H1 (cell line): Measurements from ENCODE around the gene SMTNL2. TPM values are rescaled to one million over a fixed set of nuclear protein-coding genes. Genes with fewer than 3 reads are reported as not detected.

ENCODE experiments used
- BCL11A ChIP-seq, 2 experiments: IDR thresholded peaks; one replicate each; pipeline ENCODE4 v1.6.1; 2011; ENCODE audit warnings: low read depth in 2 of 2, low read length in 2 of 2, mild to moderate bottlenecking in 2 of 2
- CBX5 ChIP-seq: fragments of 300-800, 300-1000 bp; sonication (generic); IDR thresholded peaks from 2 replicates; pipeline ENCODE4 v1.7.1; 2016; ENCODE audit warnings: antibody characterized with exemption, low read length, low read depth
- CHD1 ChIP-seq: IDR thresholded peaks from 2 replicates; pipeline ENCODE4 v1.6.1; 2012; ENCODE audit warnings: low read depth, low read length, improper control_type of control experiment
- CHD7 ChIP-seq: fragments of 300-600 bp; sonication (generic); IDR thresholded peaks from 2 replicates; pipeline ENCODE4 v1.7.1; 2012; ENCODE audit warnings: low read length, moderate library complexity, mild to moderate bottlenecking, inconsistent platforms; ENCODE audit not compliant: insufficient replicate concordance
- RNF2 ChIP-seq: fragments of 200-900, 300-1000 bp; sonication (generic); IDR thresholded peaks from 2 replicates; pipeline ENCODE4 v1.7.1; 2016; ENCODE audit warnings: borderline replicate concordance, low read depth, mild to moderate bottlenecking, antibody characterized with exemption, low read length; ENCODE audit not compliant: poor library complexity, severe bottlenecking; ENCODE audit errors: missing control alignments
- TAF7 ChIP-seq: optimal IDR thresholded peaks from 2 replicates; pipeline ENCODE3; 2011; ENCODE audit warnings: low read depth, mild to moderate bottlenecking, inconsistent platforms, low read length, moderate library complexity, borderline replicate concordance
- TCF12 ChIP-seq: IDR thresholded peaks from 2 replicates; pipeline ENCODE4 v1.6.1; 2011; ENCODE audit warnings: low read depth, mild to moderate bottlenecking, low read length
- TEAD4 ChIP-seq: IDR thresholded peaks from 2 replicates; pipeline ENCODE4 v1.6.1; 2012; ENCODE audit warnings: low read depth, low read length, inconsistent platforms, mixed read lengths
- polyA plus RNA-seq, 7 experiments: library from polyadenylated mRNA; depleted of rRNA in 3 of 7; stranded (reverse) in 5 of 7; unstranded in 2 of 7; fragments of >200 nt in 5 of 7; fragments of 200-250 nt in 2 of 7; gene quantifications; 1 replicate in 5 of 7; 2 replicates in 1 of 7; 4 replicates in 1 of 7; pipeline versions ENCODE4 v1.2.1 to v1.2.3, GENCODE V29; 2011 to 2013; ENCODE audit warnings: missing spikeins in 2 of 7, mixed read lengths in 2 of 7
- total RNA-seq: library from RNA; stranded (reverse); fragmentation: NEBNext Ultra II Directional; extraction: Animal tissue kit (Norgen Biotek cat#: 25700); gene quantifications from 2 replicates; pipeline ENCODE4 v1.2.1, GENCODE V29; 2021
- TF ChIP-seq, protein P1 (sequence below): IDR thresholded peaks from 2 replicates; pipeline ENCODE4 v1.6.1; 2011; ENCODE audit warnings: low read length, improper control_type of control experiment

Gene SMTNL2
- total and polyA plus RNA-seq, 2 of the 8 experiments (the other 6 are each of a cell fraction or from before 2014, with no cell fraction given): 3.6 to 4.5 TPM

- TF ChIP-seq CHD7 (no peak), TAF7 (no peak), TCF12 (no peak), TEAD4 (no peak), CHD1 (no peak), BCL11A (IDR thresholded peaks at IDR 0.05; ENCODE audit: low read depth in 2 of 2, low read length in 2 of 2) (no peak), RNF2 (no peak), CBX5 (no peak)
- TF ChIP-seq, protein P1, sequence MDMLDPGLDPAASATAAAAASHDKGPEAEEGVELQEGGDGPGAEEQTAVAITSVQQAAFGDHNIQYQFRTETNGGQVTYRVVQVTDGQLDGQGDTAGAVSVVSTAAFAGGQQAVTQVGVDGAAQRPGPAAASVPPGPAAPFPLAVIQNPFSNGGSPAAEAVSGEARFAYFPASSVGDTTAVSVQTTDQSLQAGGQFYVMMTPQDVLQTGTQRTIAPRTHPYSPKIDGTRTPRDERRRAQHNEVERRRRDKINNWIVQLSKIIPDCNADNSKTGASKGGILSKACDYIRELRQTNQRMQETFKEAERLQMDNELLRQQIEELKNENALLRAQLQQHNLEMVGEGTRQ: no peak
Measured at GRCh38 chr17:4557626-4558346, 26.5 kb upstream of the SMTNL2 start (continued).
